ENCODE measurements around the gene HDAC6. TPM values are rescaled to one million over a fixed set of nuclear protein-coding genes. Genes with fewer than 3 reads are reported as not detected.

Gene HDAC6
- total and polyA plus RNA-seq, 4 donors: 39.7 to 90.8 (median 78.4) TPM

GRCh38 chrX:48770296-48770695, 31.6 kb upstream of the HDAC6 start:
- H3K4me1 ChIP-seq (ENCODE audit: control insufficient read depth in 5 of 5, insufficient read depth in 5 of 5, low read length in 5 of 5): no peaks in the 10 kb centered on the region
- H3K9ac ChIP-seq (ENCODE audit: insufficient read depth in 1 of 2, low read length in 2 of 2): no peak overlapping the region
- DNase-seq (no peak), ATAC-seq (ENCODE audit: insufficient read depth, low FRiP score) (no peak)
- H3K27ac ChIP-seq (ENCODE audit: low read depth in 1 of 2, low read length in 1 of 2): no peak overlapping the region
- H3K36me3 ChIP-seq (ENCODE audit: control insufficient read depth in 4 of 4, insufficient read depth in 4 of 4, low read length in 4 of 4): no peaks in the 10 kb centered on the region
- no peaks in the 10 kb centered on the region for H3K27me3 ChIP-seq (ENCODE audit: control insufficient read depth in 3 of 3, insufficient read depth in 3 of 3, low read length in 2 of 3)
- no peak overlapping the region for H3K4me3 ChIP-seq
- no peaks in the 10 kb centered on the region for H3K9me3 ChIP-seq (ENCODE audit: control insufficient read depth in 4 of 4, insufficient read depth in 3 of 4, low read length in 3 of 4)
- TF ChIP-seq CTCF (IDR thresholded peaks at IDR 0.05; ENCODE audit: control extremely low read depth, extremely low read depth): no peak
- WGBS, 2 donors: 73 to 80% methylated on average over 6 of the region's 6 CpGs

- no peak for ATAC-seq (ENCODE audit: insufficient read depth, low FRiP score)
- no peaks in the 10 kb centered on the region for H3K4me1 ChIP-seq (ENCODE audit: control insufficient read depth in 5 of 5, insufficient read depth in 5 of 5, low read length in 5 of 5)
- WGBS, 2 donors: 79 to 91% methylated on average over 6 of the region's 6 CpGs
Observed at GRCh38 chrX:48772602-48773001, 29.3 kb upstream of the HDAC6 start.

DNA sequence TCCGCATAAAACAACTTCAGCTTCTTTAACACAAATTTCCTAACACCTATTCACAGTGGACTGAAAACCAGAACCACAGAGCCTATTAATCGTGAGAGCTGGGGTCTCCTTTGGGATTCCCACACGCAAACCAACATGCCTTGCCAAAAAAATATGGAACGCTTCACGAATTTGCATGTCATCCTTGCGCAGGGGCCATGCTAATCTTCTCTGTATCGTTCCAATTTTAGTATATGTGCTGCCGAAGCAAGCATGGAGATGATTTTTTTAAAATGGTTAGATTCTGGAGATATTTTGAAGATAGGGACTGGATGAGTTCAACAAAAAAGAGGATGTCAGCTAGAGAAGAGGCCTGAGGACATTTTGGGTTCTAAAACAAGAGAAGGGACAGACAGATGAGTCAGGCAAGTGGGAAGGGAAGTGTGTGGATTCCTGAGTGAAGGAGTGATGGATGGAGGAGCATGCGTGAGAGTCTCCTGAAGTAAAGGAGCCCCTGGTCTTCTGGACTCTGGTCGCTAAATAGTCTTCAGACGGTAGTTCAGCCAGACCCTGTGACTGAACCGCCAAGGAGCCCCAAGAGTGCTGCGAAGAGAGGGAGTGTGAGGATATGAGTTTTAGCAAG, 24.9 kb upstream of the HDAC6 start:
- no peaks in the 10 kb centered on the region for H3K4me1 ChIP-seq (ENCODE audit: control insufficient read depth in 5 of 5, insufficient read depth in 5 of 5, low read length in 5 of 5)
- no peak overlapping the region for H3K4me3 ChIP-seq
- H3K9me3 ChIP-seq (ENCODE audit: control insufficient read depth in 4 of 4, insufficient read depth in 3 of 4, low read length in 3 of 4): no peaks in the 10 kb centered on the region
- 80 to 88% methylated on average over 13 of the region's 13 CpGs for whole genome bisulfite sequencing, 2 donors
- TF ChIP-seq CTCF (IDR thresholded peaks at IDR 0.05; ENCODE audit: control extremely low read depth, extremely low read depth): no peak
- no peaks in the 10 kb centered on the region for H3K36me3 ChIP-seq (ENCODE audit: control insufficient read depth in 4 of 4, insufficient read depth in 4 of 4, low read length in 4 of 4)
- DNase-seq (no peak), ATAC-seq (ENCODE audit: insufficient read depth, low FRiP score) (no peak)
- H3K9ac ChIP-seq (ENCODE audit: insufficient read depth in 1 of 2, low read length in 2 of 2): no peak overlapping the region
- no peak overlapping the region for H3K27ac ChIP-seq (ENCODE audit: low read depth in 1 of 2, low read length in 1 of 2)
- no peaks in the 10 kb centered on the region for H3K27me3 ChIP-seq (ENCODE audit: control insufficient read depth in 3 of 3, insufficient read depth in 3 of 3, low read length in 2 of 3)

More at GRCh38 chrX:48772602-48773001, 29.3 kb upstream of the HDAC6 start:
- no peaks in the 10 kb centered on the region for H3K9me3 ChIP-seq (ENCODE audit: control insufficient read depth in 4 of 4, insufficient read depth in 3 of 4, low read length in 3 of 4)
- H3K4me3 ChIP-seq: no peak overlapping the region
- H3K27me3 ChIP-seq (ENCODE audit: control insufficient read depth in 3 of 3, insufficient read depth in 3 of 3, low read length in 2 of 3): no peaks in the 10 kb centered on the region
- no peaks in the 10 kb centered on the region for H3K36me3 ChIP-seq (ENCODE audit: control insufficient read depth in 4 of 4, insufficient read depth in 4 of 4, low read length in 4 of 4)
- no peak overlapping the region for H3K9ac ChIP-seq (ENCODE audit: insufficient read depth in 1 of 2, low read length in 2 of 2)
- TF ChIP-seq CTCF (IDR thresholded peaks at IDR 0.05; ENCODE audit: control extremely low read depth, extremely low read depth): no peak
- no peak overlapping the region for H3K27ac ChIP-seq (ENCODE audit: low read depth in 1 of 2, low read length in 1 of 2)
- DNase-seq: no peak

- ATAC-seq (ENCODE audit: insufficient read depth, low FRiP score): no peak
- no peak for DNase-seq
- no peak for TF ChIP-seq CTCF (IDR thresholded peaks at IDR 0.05; ENCODE audit: control extremely low read depth, extremely low read depth)
- Histone ChIP-seq H3K4me3 (no peak overlapping the region), H3K27ac (ENCODE audit: low read depth in 1 of 2, low read length in 1 of 2) (no peak overlapping the region), H3K4me1 (ENCODE audit: control insufficient read depth in 5 of 5, insufficient read depth in 5 of 5, low read length in 5 of 5) (no peaks in the 10 kb centered on the region), H3K36me3 (ENCODE audit: control insufficient read depth in 4 of 4, insufficient read depth in 4 of 4, low read length in 4 of 4) (no peaks in the 10 kb centered on the region), H3K9me3 (ENCODE audit: control insufficient read depth in 4 of 4, insufficient read depth in 3 of 4, low read length in 3 of 4) (no peaks in the 10 kb centered on the region), H3K27me3 (ENCODE audit: control insufficient read depth in 3 of 3, insufficient read depth in 3 of 3, low read length in 2 of 3) (no peaks in the 10 kb centered on the region), H3K9ac (ENCODE audit: insufficient read depth in 1 of 2, low read length in 2 of 2) (no peak overlapping the region)
- WGBS, 2 donors: 84 to 96% methylated on average over 7 of the region's 7 CpGs
Observed at GRCh38 chrX:48779399-48779798, 22.5 kb upstream of the HDAC6 start.

Measured in lung (tissue), 12 donors.